Smooth muscle cell (in vitro differentiated cells): ENCODE measurements around the gene HSPB9. TPM values are rescaled to one million over a fixed set of nuclear protein-coding genes. Genes with fewer than 3 reads are reported as not detected.

Source experiments
- DNase-seq: peaks from one replicate; lab custom pipeline; 2025; ENCODE audit not compliant: unreplicated experiment; lab: John Stamatoyannopoulos, UW
- H2AFZ ChIP-seq: fragments of 200-600 bp; sonication (generic); 2 replicates; pipeline ENCODE4 v1.6.0; 2016; ENCODE audit warnings: antibody characterized with exemption, low read depth, mild to moderate bottlenecking
- H3F3A ChIP-seq: fragments of 200-600 bp; sonication (generic); 2 replicates; pipeline ENCODE4 v1.6.0; 2017; ENCODE audit warnings: antibody characterized with exemption, low read depth
- H3K27ac ChIP-seq: fragments of 200-600 bp; sonication (generic); 2 replicates; pipeline ENCODE4 v1.5.1; 2016; ENCODE audit warnings: low read depth, mild to moderate bottlenecking
- H3K27me3 ChIP-seq: fragments of 200-600 bp; sonication (generic); 2 replicates; pipeline ENCODE4 v1.6.1; 2016; ENCODE audit warnings: low read depth, mild to moderate bottlenecking
- H3K36me3 ChIP-seq: fragments of 200-600 bp; sonication (generic); 2 replicates; pipeline ENCODE4 v1.5.1; 2016; ENCODE audit warnings: low read depth
- H3K4me1 ChIP-seq: fragments of 200-600 bp; sonication (generic); 2 replicates; pipeline ENCODE4 v1.5.1; 2016; ENCODE audit warnings: low read depth
- H3K4me2 ChIP-seq: fragments of 200-600 bp; sonication (generic); 2 replicates; pipeline ENCODE4 v1.6.0; 2016; ENCODE audit warnings: mild to moderate bottlenecking
- H3K4me3 ChIP-seq: fragments of 200-600 bp; sonication (generic); 2 replicates; pipeline ENCODE4 v1.5.1; 2016; ENCODE audit warnings: mild to moderate bottlenecking
- H3K79me2 ChIP-seq: fragments of 200-600 bp; sonication (generic); 2 replicates; pipeline ENCODE4 v1.6.0; 2016; ENCODE audit warnings: low read depth, mild to moderate bottlenecking
- H3K9ac ChIP-seq: fragments of 200-600 bp; sonication (generic); 2 replicates; pipeline ENCODE4 v1.6.0; 2016; ENCODE audit warnings: low read depth
- H3K9me3 ChIP-seq: fragments of 200-600 bp; sonication (generic); replicated peaks from 2 replicates; pipeline ENCODE4 v1.5.1; 2016; ENCODE audit warnings: low read depth
- H4K20me1 ChIP-seq: fragments of 200-600 bp; sonication (generic); 2 replicates; pipeline ENCODE4 v1.6.0; 2016; ENCODE audit warnings: low read depth
- CTCF ChIP-seq: fragments of 200-600 bp; sonication (generic); IDR thresholded peaks from 2 replicates; pipeline ENCODE4 v1.5.1; 2017; ENCODE audit warnings: borderline replicate concordance, mild to moderate bottlenecking, antibody characterized with exemption; ENCODE audit not compliant: insufficient read depth, poor library complexity, severe bottlenecking
- WGBS: methylation state at CpG from one replicate; pipeline ENCODE4 v1.1.7; 2016; ENCODE audit warnings: low lambda C conversion rate; 5-methylcytosine and 5-hydroxymethylcytosine counted together
- polyA plus RNA-seq: library from polyadenylated mRNA; unstranded; fragments of >200 nt; fragmentation: Nextera tagmentation; extraction: Ambion mirVana; gene quantifications from 2 replicates; pipeline ENCODE4 v1.2.1, GENCODE V29; 2016
- total RNA-seq: library from RNA; depleted of rRNA; stranded (reverse); fragments of >200 nt; gene quantifications from 2 replicates; pipeline ENCODE4 v1.2.3, GENCODE V29; 2014

HSPB9 gene
- total RNA-seq (not detected in 2 replicates), polyA plus RNA-seq (0.39 and 1.0 TPM in 2 replicates)

GRCh38 chr17:42122371-42123303 is at the start of gene HSPB9:
TSS of gene HSPB9 (plus strand) at chr17:42122804. CDS start at chr17:42122851, 47 bp downstream.
- no peak for TF ChIP-seq CTCF
- no peaks in the 10 kb centered on the region for H3K9me3 ChIP-seq
- no peaks in the 10 kb centered on the region for H4K20me1 ChIP-seq
- no peak within 1 kb of the TSS for H3K4me3 ChIP-seq
- peaks cover 3% of the 10 kb centered on the region for H3K4me1 ChIP-seq
- no peaks in the 10 kb centered on the region for H3F3A ChIP-seq
- H3K27me3 ChIP-seq: no peaks in the 10 kb centered on the region
- no peak for DNase-seq
- WGBS: 58% methylated on average over 60 of the region's 61 CpGs
- no peaks in the 10 kb centered on the region for H3K36me3 ChIP-seq
- no peak within 1 kb of the TSS for H3K4me2 ChIP-seq
- H3K27ac ChIP-seq: no peak within 1 kb of the TSS
- no peaks in the 10 kb centered on the region for H3K79me2 ChIP-seq
- no peak within 1 kb of the TSS for H3K9ac ChIP-seq
- H2AFZ ChIP-seq: no peak within 1 kb of the TSS

- H3F3A ChIP-seq: no peaks in the 10 kb centered on the region
- H3K9ac ChIP-seq: no peak overlapping the region
- no peaks in the 10 kb centered on the region for H3K36me3 ChIP-seq
- H3K4me1 ChIP-seq: no peaks in the 10 kb centered on the region
- no peak for TF ChIP-seq CTCF
- H3K4me2 ChIP-seq: no peak overlapping the region
- no peak overlapping the region for H2AFZ ChIP-seq
- H3K4me3 ChIP-seq: no peak overlapping the region
- 86% methylated on average over 6 of the region's 6 CpGs for WGBS
- H3K9me3 ChIP-seq: no peaks in the 10 kb centered on the region
- no peak for DNase-seq
- no peaks in the 10 kb centered on the region for H3K79me2 ChIP-seq
- no peak overlapping the region for H3K27ac ChIP-seq
- H4K20me1 ChIP-seq: no peaks in the 10 kb centered on the region
- peaks cover 33% of the 10 kb centered on the region for H3K27me3 ChIP-seq
Observed at GRCh38 chr17:42075789-42076188, 46.8 kb upstream of the HSPB9 start.

DNA sequence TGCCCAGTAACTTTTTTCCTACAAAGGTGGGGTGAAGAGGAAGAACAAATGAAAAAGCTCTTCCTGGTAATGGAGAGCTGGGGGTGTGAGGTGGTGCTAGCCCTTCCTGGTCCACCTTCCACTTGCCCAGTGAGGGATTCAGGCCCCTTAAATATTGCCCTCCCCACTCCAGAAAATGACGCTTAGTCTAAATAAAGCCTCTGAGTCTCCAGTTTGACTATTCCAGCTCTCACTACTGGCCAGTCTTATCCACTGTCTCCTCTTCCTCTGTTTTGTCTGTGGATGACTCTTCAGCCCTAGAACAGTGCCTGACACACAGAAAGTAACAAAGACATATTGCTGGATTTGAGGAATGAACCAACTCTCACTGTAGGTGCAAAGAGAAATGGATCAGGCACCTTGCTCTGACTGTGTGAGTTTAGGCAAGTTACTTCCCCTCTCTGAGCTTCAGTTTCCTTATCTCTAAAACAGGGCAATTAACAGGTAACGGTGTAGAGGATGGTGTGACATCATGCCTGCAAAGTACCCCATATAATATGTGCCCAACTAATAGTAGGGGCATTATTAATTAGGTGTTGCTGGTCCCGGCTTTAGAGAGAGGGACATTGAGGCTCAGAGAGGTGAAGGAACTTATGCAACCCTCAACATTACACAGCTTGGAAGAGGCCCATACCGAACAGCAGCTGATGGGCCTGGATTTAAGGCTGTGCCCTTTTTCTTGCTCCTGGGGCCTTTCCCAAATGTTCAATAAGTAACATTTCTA is 45.6 kb upstream of the HSPB9 start:
- Histone ChIP-seq H3K4me1 (no peaks in the 10 kb centered on the region), H3K4me3 (no peak overlapping the region), H3K36me3 (no peaks in the 10 kb centered on the region), H3F3A (no peaks in the 10 kb centered on the region), H3K27ac (no peak overlapping the region), H3K27me3 (peaks cover 21% of the 10 kb centered on the region), H2AFZ (no peak overlapping the region), H3K9ac (no peak overlapping the region), H4K20me1 (no peaks in the 10 kb centered on the region), H3K9me3 (no peaks in the 10 kb centered on the region), H3K4me2 (no peak overlapping the region), H3K79me2 (no peaks in the 10 kb centered on the region)
- no peak for DNase-seq
- no peak for TF ChIP-seq CTCF
- 83% methylated on average over 4 of the region's 4 CpGs for WGBS
